PC-9 (cell line): ENCODE data around the gene ROBO1.
"Not testable (repeated sequence)": the region's sequence is repeated elsewhere in the genome, so short reads cannot be mapped to it uniquely, and the experiment has no call there.

ENCODE experiments used
- EZH2 ChIP-seq: fragments of 200-600 bp; sonication (generic); IDR thresholded peaks from 2 replicates; pipeline ENCODE4 v1.8.0; 2017; ENCODE audit warnings: antibody characterized with exemption, low read depth
- TF ChIP-seq, protein P1 (sequence below): fragments of 200-600 bp; sonication (generic); conservative IDR thresholded peaks from 2 replicates; pipeline ENCODE4 v1.6.1; 2017; ENCODE audit warnings: mixed run types, antibody characterized with exemption, mild to moderate bottlenecking, moderate library complexity

GRCh38 chr3:79502216-79502681, 265.5 kb downstream of the ROBO1 start:
- TF ChIP-seq, protein P1, sequence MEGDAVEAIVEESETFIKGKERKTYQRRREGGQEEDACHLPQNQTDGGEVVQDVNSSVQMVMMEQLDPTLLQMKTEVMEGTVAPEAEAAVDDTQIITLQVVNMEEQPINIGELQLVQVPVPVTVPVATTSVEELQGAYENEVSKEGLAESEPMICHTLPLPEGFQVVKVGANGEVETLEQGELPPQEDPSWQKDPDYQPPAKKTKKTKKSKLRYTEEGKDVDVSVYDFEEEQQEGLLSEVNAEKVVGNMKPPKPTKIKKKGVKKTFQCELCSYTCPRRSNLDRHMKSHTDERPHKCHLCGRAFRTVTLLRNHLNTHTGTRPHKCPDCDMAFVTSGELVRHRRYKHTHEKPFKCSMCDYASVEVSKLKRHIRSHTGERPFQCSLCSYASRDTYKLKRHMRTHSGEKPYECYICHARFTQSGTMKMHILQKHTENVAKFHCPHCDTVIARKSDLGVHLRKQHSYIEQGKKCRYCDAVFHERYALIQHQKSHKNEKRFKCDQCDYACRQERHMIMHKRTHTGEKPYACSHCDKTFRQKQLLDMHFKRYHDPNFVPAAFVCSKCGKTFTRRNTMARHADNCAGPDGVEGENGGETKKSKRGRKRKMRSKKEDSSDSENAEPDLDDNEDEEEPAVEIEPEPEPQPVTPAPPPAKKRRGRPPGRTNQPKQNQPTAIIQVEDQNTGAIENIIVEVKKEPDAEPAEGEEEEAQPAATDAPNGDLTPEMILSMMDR: not testable (repeated sequence)
- not testable (repeated sequence) for TF ChIP-seq EZH2
